ENCODE data around the gene TMSB15C.

TMSB15C gene

DNA sequence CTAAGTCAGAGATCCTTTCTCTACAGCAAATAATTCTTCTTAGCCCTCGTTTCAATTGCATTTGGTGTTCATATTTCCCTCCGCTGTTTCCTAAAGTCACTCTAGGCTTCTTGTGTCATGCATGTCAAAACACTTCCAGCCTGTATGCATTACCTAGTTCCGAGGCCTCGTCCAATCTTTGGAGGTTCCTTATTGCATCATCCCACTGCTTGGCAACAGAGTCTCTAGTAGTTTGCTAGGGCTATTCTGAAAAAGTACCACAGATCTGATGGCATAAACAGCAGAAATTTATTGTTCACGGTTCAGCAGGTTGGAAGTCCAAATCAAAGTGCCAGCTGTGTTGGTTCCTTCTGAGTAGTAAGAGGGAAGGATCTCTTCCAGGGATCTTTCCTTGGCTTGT is 30.4 kb downstream of the TMSB15C start:
- no peak for DNase-seq (ENCODE audit: low read depth, low spot score)

DNA sequence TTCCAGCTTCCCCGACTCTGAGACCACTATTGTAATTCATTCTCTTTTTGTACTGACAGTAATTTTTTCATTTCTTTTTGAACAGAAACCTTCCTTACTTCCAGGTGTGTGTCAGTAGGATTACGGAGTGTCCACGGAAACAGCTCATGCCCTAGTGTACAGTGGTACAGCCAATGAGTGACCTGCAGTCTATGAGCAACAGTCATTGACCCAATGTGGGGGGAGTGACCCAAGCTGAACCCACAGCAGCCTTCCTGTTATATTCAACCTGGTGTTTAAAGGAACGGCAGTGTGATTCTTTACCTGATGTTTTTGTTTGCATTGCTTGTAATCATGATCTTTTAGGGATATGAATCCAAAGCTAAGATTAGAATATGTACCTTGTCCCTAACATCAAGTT is 35.0 kb downstream of the TMSB15C start:
- DNase-seq (ENCODE audit: low read depth, low spot score): no peak

DNA sequence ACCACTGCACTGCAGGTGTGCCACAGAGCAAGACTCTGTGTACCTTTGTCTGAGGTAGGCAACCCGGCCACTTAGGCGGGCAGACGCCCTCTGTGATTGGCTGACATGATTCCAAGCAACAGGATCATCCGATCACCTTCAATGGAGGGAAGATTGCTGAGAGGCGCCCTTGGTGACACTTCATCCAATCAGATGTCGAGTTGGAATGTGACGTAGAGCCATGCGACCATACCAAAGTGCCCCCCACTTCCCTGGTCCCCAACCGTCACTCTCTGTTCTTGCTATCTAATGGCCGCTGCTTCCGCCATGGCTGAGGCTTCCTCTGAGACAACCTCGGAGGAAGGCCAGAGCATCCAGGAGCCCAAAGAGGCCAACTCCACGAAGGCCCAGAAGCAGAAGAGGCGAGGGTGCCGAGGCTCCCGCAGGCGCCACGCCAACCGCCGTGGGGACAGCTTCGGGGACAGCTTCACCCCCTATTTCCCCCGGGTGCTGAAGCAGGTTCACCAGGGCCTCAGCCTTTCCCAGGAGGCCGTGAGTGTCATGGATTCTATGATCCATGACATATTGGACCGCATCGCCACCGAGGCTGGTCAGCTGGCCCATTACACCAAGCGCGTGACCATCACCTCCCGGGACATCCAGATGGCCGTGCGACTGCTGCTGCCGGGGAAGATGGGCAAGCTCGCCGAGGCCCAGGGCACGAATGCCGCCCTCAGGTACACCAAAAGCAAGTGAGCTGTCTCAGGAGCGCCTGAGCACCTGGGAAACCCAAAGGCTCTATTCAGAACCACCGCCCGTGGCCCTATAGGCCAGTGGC is 36.1 kb downstream of the TMSB15C start, which contains the start of gene H2BW2:
H2BW2 (plus strand) TSS at position 268 of the 817 bp plus-strand sequence; CDS start at position 307, 39 bp downstream.
- DNase-seq (ENCODE audit: low read depth, low spot score): no peak

Measured in astrocyte of the hippocampus (primary cell).